GM19452 (cell line): ENCODE measurements around the gene SEC14L1.
"Not testable (repeated sequence)": the region's sequence is repeated elsewhere in the genome, so short reads cannot be mapped to it uniquely, and the experiment has no call there.

Experiments
- ATAC-seq: cut with Tn5 transposase; IDR thresholded peaks from one replicate; pipeline ENCODE4 v1.9.1; 2021; ENCODE audit not compliant: unreplicated experiment

Gene SEC14L1

GRCh38 chr17:77254951-77255825 lies 114.4 kb downstream of the SEC14L1 start:
- no peak for ATAC-seq

DNA sequence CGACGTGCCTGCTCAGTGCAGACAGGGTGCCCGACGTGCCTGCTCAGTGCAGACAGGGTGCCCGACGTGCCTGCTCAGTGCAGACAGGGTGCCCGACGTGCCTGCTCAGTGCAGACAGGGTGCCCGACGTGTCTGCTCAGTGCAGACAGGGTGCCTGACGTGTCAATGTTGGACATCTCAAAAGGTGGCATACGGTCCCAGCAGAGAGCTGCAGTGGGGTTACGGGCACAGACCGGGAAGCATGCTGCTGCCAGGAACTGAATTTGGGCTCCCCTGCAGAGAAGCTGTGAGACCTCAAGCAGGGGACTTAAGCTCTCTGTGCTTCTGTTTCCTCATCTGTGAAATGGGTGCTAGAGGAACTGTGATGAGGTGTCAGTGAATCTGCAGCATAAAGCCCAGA lies 115.2 kb downstream of the SEC14L1 start:
- not testable (repeated sequence) for ATAC-seq

DNA sequence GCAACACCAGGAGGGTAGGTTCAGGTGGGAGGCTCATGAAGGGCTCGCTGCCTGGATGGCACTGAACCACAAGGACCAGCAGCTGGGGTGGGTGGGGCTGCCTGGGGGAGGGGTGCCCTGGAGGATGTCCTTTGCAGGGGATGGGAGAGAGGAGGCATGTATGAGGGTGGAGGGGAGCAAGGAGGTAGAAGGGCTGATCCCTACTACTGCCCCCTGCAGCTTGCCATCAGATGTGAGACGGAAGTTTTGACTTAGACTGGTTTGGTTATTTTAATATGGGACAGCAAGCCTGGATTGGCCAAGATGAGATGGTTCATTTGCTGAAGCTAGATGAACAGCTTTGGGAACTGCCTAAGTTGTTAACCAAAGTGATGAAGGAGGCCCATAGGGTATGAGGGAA lies 115.9 kb downstream of the SEC14L1 start:
- ATAC-seq, result no peak

GRCh38 chr17:77257169-77257568 lies 116.4 kb downstream of the SEC14L1 start:
- no peak for ATAC-seq

DNA sequence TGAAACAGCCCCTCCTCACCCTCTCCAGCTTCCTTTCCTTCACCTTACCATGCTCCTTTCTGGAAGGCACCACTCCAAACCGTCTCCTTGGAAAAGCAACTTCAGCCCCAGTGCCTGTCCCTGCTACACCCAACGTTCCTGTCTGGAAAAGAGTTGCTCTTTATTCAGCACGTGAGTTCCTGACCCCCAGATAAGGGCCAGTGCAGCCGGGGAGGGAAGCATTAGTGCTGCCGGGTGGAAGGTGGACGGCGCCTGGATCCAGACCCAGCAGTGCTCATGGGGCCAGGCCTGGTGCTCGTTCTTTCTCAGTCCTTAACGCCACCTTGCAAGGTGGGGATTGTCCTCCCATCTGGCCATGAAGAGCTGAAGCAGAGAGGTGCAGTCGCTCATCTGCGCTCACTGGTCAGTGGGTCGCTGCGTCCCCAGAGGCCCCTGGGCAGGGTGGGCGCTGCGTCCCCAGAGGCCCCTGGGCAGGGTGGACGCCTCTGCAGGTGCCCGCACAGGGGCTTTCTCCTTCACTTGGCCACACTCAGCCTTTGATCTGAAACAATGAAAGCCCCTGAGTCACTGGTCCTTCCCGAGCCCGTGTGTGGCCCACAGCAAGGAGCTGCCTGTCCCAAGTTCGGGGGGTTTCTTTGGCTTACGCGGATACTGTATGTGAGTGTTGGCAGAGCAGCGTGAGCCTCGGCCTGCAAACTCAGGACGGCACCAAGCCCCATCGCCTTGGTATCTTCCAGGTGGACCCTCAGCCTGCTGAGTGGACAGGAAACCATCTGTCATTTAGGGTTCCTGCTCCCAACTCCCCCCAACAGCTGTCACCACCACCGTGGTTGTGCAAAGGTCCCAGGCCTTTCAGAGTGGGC lies 117.1 kb downstream of the SEC14L1 start:
- ATAC-seq, result no peak

GRCh38 chr17:77258638-77259037 lies 117.9 kb downstream of the SEC14L1 start:
- no peak for ATAC-seq

DNA sequence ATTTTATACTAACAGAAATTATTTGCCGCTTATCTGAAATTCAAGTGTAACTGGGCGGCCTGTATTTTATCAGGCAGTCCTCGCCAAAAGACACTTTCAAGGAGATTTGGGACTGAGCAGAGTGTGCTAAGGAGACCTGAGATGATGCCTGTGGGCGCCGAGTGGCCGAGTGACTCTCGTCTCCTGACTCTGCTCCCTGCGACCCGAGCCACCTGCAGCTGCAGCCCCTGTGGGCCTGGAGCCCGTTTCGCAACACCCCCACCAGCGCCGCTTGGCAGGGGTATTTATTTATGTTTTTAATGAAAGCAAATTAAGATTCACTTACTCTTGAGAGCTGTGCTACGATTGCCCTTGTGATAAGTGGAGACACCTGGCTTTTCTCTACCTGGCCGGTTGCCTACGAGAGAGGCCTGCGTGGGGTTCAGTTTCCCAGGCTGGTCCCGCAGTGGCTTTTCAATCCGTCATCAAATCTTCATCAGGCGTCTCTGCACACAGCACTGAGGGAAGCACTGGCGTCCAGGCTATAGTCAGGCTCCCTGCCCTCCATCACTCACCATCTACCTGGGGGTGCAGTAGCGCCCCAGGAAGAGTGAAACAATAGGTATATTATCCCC lies 124.0 kb downstream of the SEC14L1 start:
- no peak for ATAC-seq

- no peak for ATAC-seq
Measured at GRCh38 chr17:77266213-77266612, 125.4 kb downstream of the SEC14L1 start.
